ENCODE results near the gene NXNL1.

The NXNL1 gene

DNA sequence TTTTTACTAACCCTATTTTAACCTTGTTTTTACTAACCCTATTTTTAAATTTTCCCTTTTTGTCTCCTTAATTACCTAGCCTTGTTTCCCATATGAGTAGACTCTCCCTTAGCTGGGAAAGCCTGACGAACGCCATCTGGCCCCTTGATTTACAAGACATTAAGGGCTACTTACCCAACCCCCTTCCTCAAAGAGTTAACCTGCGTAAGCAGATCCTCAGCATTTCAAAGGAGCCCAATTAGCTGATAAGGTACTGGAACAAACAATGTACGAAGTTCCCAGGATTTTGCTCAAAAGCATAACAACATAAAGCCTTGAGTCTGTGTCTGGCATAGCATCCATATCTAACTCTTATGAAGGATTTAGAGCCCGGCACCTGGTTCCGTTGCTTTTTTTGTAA lies 45.6 kb downstream of the NXNL1 start:
- DNase-seq = no peak

DNA sequence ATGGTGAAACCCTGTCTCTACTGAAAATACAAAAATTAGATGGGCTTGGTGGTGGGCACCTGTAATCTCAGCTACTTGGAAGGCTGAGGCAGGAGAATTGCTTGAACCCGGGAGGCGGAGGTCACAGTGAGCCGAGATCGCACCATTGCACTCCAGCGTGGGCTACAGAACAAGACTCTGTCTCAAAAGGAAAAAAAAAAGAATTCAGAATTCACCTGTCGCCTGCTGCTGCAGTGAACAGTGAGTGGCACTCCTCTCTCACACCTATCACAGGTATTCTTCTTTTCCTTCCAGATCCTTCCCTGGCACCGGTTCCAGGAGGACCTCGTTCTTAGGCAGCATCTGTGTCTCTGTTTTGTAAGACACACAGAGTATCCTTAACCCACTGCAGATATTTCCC lies 46.6 kb downstream of the NXNL1 start:
- DNase-seq = no peak

DNA sequence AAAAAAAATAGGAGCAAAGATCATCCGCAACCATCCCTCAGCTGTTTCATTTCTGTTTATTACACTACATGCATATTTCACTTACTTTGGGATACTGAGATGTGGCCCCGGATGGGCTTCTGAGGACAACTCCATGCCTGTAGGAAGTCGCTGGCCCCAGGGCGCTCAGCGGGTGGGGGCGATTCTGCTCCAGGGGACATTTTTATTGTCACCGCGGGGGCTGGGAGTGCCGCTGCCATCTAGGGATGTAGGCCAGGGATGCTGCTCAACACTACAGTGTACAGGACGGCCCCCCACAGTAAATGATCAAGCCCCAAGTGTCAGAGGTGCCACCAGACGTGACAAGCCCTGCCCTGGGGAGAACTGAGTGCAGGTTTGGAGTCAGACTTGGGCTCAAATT lies 48.9 kb downstream of the NXNL1 start:
- DNase-seq = no peak

DNA sequence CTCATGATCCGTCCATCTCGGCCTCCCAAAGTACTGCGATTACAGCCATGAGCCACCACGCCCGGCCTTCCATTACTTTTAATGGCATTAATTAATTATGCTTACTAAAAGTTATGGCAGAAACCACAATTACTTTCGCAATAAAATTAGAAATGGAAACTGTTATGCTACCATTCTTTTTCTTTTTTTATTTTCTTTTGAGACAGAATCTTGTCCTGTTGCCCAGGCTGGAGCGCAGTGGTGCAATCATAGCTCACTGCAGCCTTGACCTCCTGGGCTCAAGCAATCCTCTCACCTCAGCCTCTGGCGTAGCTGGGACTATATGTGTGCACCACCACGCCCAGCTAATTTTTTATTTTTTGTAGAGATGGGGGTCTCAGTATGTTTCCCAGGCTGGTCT lies 50.7 kb downstream of the NXNL1 start:
- no peak for DNase-seq

DNA sequence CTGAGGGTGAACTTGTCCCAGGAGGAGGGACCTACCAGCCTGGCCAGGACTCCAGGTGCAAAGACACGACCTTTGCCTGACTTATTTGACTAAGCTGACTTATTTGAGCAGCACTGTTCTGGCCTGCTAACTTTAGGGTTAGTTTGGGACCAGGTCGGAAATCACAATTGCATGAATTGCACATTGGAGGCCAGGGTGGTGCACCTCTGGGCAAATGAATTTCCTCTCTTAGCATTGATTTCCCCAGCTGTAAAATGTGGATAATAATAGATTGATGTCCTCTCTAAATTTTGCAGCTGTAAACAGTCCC lies 53.9 kb downstream of the NXNL1 start:
- no peak for DNase-seq

DNA sequence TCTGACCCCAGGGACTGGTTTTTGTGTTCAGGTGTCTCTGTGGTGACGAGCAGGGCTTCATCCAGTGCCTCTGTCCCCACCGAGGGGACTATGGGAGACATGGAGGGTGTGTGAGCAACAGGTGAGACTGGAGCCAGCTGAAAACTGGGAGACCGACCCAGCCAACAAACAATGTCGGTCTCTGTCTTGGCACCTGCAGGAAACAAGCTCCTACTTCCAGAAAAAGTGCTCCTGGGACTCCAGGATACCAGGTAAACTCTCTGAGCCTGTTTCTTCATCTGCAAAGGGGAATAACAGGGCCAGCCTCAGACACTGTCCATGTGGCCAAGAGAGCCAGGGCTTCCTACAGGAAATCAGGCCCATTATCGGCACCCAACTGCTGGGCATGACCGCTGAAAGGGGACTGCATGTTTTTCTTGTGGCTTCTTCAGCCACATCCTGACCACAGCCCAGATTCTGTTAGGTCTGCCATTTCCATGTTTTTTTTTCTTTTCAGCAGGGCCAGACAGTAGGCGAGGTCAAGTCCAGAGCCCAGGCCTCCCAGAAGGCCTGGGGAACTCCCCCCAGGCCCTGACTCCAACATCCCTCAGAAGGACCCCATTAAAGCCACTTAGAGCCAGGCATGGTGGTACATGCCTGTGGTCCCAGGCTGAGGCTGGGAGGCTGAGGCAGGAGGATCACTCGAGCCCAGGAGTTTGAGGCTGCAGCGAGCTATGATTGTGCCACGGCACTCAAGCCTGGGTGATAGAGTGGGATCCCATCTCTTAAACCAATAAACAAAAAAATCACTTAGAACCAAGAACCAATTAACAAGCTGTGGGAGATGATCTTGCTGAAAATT lies 54.5 kb downstream of the NXNL1 start:
- no peak for DNase-seq
